HCT116 (cell line): ENCODE measurements around the gene HHIPL1. TPM values are rescaled to one million over a fixed set of nuclear protein-coding genes. Genes with fewer than 3 reads are reported as not detected.

Experiments
- ATAC-seq: fragments of 200-7000 bp; cut with Tn5 transposase; 2 replicates; pipeline ENCODE4 v1.9.1; 2020; ENCODE audit warnings: mild to moderate bottlenecking, moderate library complexity
- BruUV-seq: library from RNA; stranded (reverse); fragments of 400-500 nt; replicated peaks from 2 replicates; lab custom pipeline; 2021; lab: Mats Ljungman, UMichigan
- CTCF ChIA-PET: fragments of 300-600 bp; sonication (Branson Sonifier 250); formaldehyde crosslinking; loops from one replicate; lab custom pipeline; 2021; ENCODE audit warnings: antibody characterized with exemption; lab: Charles Lee
- POLR2A ChIA-PET: fragments of 300-600, 350-600 bp; sonication (Branson Sonifier 250); formaldehyde crosslinking; loops from one replicate; lab custom pipeline; 2021; ENCODE audit warnings: antibody characterized with exemption; lab: Charles Lee
- RAD21 ChIA-PET, 2 experiments: fragments of 300-600 bp; sonication (Branson Sonifier 250); formaldehyde crosslinking; loops; one replicate each; lab custom pipeline; 2023; ENCODE audit warnings: low total read pairs in 2 of 2; ENCODE audit not compliant: uncharacterized antibody in 2 of 2, unreplicated experiment in 2 of 2, low non-redundant PET in 1 of 2; lab: Charles Lee
- DNase-seq: peaks from one replicate; pipeline ENCODE4 v3.0.0-alpha.2; 2010; ENCODE audit warnings: low read depth, low spot score
- H2AFZ ChIP-seq: fragments of 200-600 bp; shearing (Covaris generic), sonication (generic); 2 replicates; pipeline ENCODE4 v1.6.1; 2017; ENCODE audit warnings: low read depth, mixed run types, mixed read lengths, antibody characterized with exemption, low read length; ENCODE audit not compliant: poor library complexity, severe bottlenecking
- H3K27ac ChIP-seq: 2 replicates; pipeline ENCODE4 v1.5.1; 2012; ENCODE audit warnings: low read depth, low read length
- H3K27me3 ChIP-seq: fragments of 200-600 bp; sonication (generic); 2 replicates; pipeline ENCODE4 v1.6.1; 2016; ENCODE audit warnings: mixed run types, low read length, mixed read lengths; ENCODE audit not compliant: insufficient read depth
- H3K36me3 ChIP-seq, 2 experiments: fragments of 200-500 bp in 1 of 2; fragments of 200-600 bp in 1 of 2; sonication (Bioruptor generic) in 1 of 2; sonication (generic) in 1 of 2; 2 replicates each; pipeline versions ENCODE4 v1.5.1 to v1.6.1; 2014 to 2016; ENCODE audit warnings: low read length in 2 of 2, inconsistent platforms in 1 of 2, mixed read lengths in 1 of 2, mixed run types in 1 of 2; ENCODE audit not compliant: insufficient read depth in 2 of 2, control insufficient read depth in 1 of 2
- H3K4me1 ChIP-seq, 2 experiments: fragments of 200-600 bp in 1 of 2; sonication (generic) in 1 of 2; 2 replicates each; pipeline versions ENCODE4 v1.5.1 to v1.6.1; 2012 to 2017; ENCODE audit warnings: low read length in 2 of 2, inconsistent platforms in 1 of 2, mild to moderate bottlenecking in 1 of 2, mixed read lengths in 1 of 2, mixed run types in 1 of 2, moderate library complexity in 1 of 2; ENCODE audit not compliant: insufficient read depth in 2 of 2, control insufficient read depth in 1 of 2
- H3K4me2 ChIP-seq: fragments of 200-600 bp; sonication (generic); 2 replicates; pipeline ENCODE4 v1.6.1; 2017; ENCODE audit warnings: mixed run types, low read length, mixed read lengths
- H3K4me3 ChIP-seq, 2 experiments: fragments of 200-600 bp in 1 of 2; sonication (generic) in 1 of 2; replicated peaks in 1 of 2; 2 replicates each; pipeline ENCODE4 v1.5.1; 2011 to 2016; ENCODE audit warnings: low read length in 2 of 2, control low read depth in 1 of 2, low read depth in 1 of 2, mild to moderate bottlenecking in 1 of 2, mixed read lengths in 1 of 2, mixed run types in 1 of 2
- H3K79me2 ChIP-seq: fragments of 200-600 bp; sonication (generic); 2 replicates; pipeline ENCODE4 v1.6.1; 2017; ENCODE audit warnings: mild to moderate bottlenecking, mixed run types, low read length, moderate library complexity, mixed read lengths; ENCODE audit not compliant: insufficient read depth
- H3K9ac ChIP-seq: fragments of 200-600 bp; sonication (generic); 2 replicates; pipeline ENCODE4 v1.6.1; 2016; ENCODE audit warnings: low read length, mixed read lengths
- H3K9me2 ChIP-seq: fragments of 200-600 bp; sonication (generic), shearing (Covaris generic); 2 replicates; pipeline ENCODE4 v1.6.1; 2017; ENCODE audit warnings: mixed run types, mild to moderate bottlenecking, moderate library complexity; ENCODE audit not compliant: insufficient read depth
- H3K9me3 ChIP-seq, 2 experiments: fragments of 200-500 bp in 1 of 2; fragments of 200-600 bp in 1 of 2; sonication (Bioruptor generic) in 1 of 2; sonication (generic) in 1 of 2; 2 replicates each; pipeline ENCODE4 v1.6.1; 2014 to 2017; ENCODE audit warnings: low read length in 2 of 2, mixed read lengths in 2 of 2, inconsistent platforms in 1 of 2, low read depth in 1 of 2, mild to moderate bottlenecking in 1 of 2, mixed run types in 1 of 2, moderate library complexity in 1 of 2; ENCODE audit not compliant: control insufficient read depth in 1 of 2, insufficient read depth in 1 of 2
- H4K20me1 ChIP-seq: fragments of 200-600 bp; sonication (generic), shearing (Covaris generic); 2 replicates; pipeline ENCODE4 v1.6.1; 2017; ENCODE audit warnings: mixed run types, mild to moderate bottlenecking, moderate library complexity; ENCODE audit not compliant: insufficient read depth
- ATF3 ChIP-seq: IDR thresholded peaks from 2 replicates; pipeline ENCODE4 v1.6.1; 2012
- CBX3 ChIP-seq: IDR thresholded peaks from 2 replicates; pipeline ENCODE4 v1.6.1; 2012; ENCODE audit warnings: low read depth
- CEBPB ChIP-seq: IDR thresholded peaks from 2 replicates; pipeline ENCODE4 v1.6.1; 2012; ENCODE audit warnings: low read depth
- CTCF ChIP-seq, 3 experiments: fragments of 200-600 bp in 1 of 3; sonication (generic) in 1 of 3; IDR thresholded peaks in 2 of 3; conservative IDR thresholded peaks in 1 of 3; 2 replicates each; pipeline ENCODE4 v1.5.1; 2012 to 2017; ENCODE audit warnings: low read depth in 2 of 3, low read length in 2 of 3, antibody characterized with exemption in 1 of 3, borderline replicate concordance in 1 of 3, control low read depth in 1 of 3, mild to moderate bottlenecking in 1 of 3, mixed read lengths in 1 of 3, mixed run types in 1 of 3, moderate library complexity in 1 of 3; ENCODE audit not compliant: insufficient read depth in 1 of 3
- EGR1 ChIP-seq: IDR thresholded peaks from 2 replicates; pipeline ENCODE4 v1.6.1; 2012; ENCODE audit warnings: low read depth
- EZH2phosphoT487 ChIP-seq: fragments of 200-600 bp; IDR thresholded peaks from 2 replicates; pipeline ENCODE4 v1.6.1; 2018; ENCODE audit warnings: antibody characterized with exemption, borderline replicate concordance
- JUND ChIP-seq: IDR thresholded peaks from 2 replicates; pipeline ENCODE4 v1.6.1; 2012
- MAX ChIP-seq: IDR thresholded peaks from 2 replicates; pipeline ENCODE4 v1.6.1; 2012
- POLR2AphosphoS5 ChIP-seq: IDR thresholded peaks from 2 replicates; pipeline ENCODE4 v1.6.1; 2011; ENCODE audit warnings: mild to moderate bottlenecking, low read depth, low read length, moderate library complexity
- RAD21 ChIP-seq: IDR thresholded peaks from 2 replicates; pipeline ENCODE4 v1.6.1; 2012; ENCODE audit warnings: low read depth, mild to moderate bottlenecking
- ZBTB33 ChIP-seq: IDR thresholded peaks from 2 replicates; pipeline ENCODE4 v1.6.1; 2011; ENCODE audit warnings: mild to moderate bottlenecking, low read length, moderate library complexity; ENCODE audit not compliant: insufficient replicate concordance; ENCODE audit errors: extremely low read depth
- ZNF274 ChIP-seq: fragments of 200-500 bp; sonication (Bioruptor generic); IDR thresholded peaks from 2 replicates; pipeline ENCODE4 v1.6.1; 2014; ENCODE audit warnings: mild to moderate bottlenecking, low read depth, low read length, inconsistent platforms
- intact Hi-C: fragments of 100-400 bp; cut with micrococcal nuclease; formaldehyde crosslinking; loops from 2 replicates; pipeline ENCODE4 v1.10.0; 2022
- total RNA-seq: library from RNA; stranded (reverse); gene quantifications from one replicate; pipeline ENCODE4 v1.2.1, GENCODE V29; 2021; ENCODE audit not compliant: unreplicated experiment

HHIPL1 gene
- total RNA-seq, 1 experiment from 2014 or later, result not detected

GRCh38 chr14:99606359-99606758 is 38.6 kb upstream of the HHIPL1 start (continued):
- no peak for TF ChIP-seq CEBPB
- no peak for TF ChIP-seq ZNF274
- TF ChIP-seq JUND, result no peak
- no peak for TF ChIP-seq CTCF (IDR thresholded peaks at IDR 0.05 in 2 of 3, conservative IDR thresholded peaks at IDR 0.05 in 1 of 3; ENCODE audit: borderline replicate concordance in 1 of 3, insufficient read depth in 1 of 3, low read depth in 2 of 3, low read length in 2 of 3)
- no peak for TF ChIP-seq MAX

GRCh38 chr14:99608591-99608990 is 36.3 kb upstream of the HHIPL1 start:
- Histone ChIP-seq H2AFZ (no peak overlapping the region), H3K27me3 (no peaks in the 10 kb centered on the region), H3K79me2 (no peaks in the 10 kb centered on the region), H4K20me1 (no peaks in the 10 kb centered on the region), H3K4me3 (no peak overlapping the region), H3K9me3 (no peaks in the 10 kb centered on the region), H3K9ac (no peak overlapping the region), H3K4me1 (peaks cover 12 to 17% of the 10 kb centered on the region in 2 experiments), H3K4me2 (no peak overlapping the region), H3K27ac (no peak overlapping the region), H3K9me2 (no peaks in the 10 kb centered on the region), H3K36me3 (no peaks in the 10 kb centered on the region)
- ATAC-seq, result no peak
- ChIA-PET RAD21 (no interaction called here), CTCF (no interaction called here), POLR2A (no interaction called here)
- no peak for DNase-seq
- intact Hi-C loops, result no loop called here
- TF ChIP-seq RAD21 (no peak), ZBTB33 (no peak), CBX3 (no peak), CTCF (IDR thresholded peaks at IDR 0.05 in 2 of 3, conservative IDR thresholded peaks at IDR 0.05 in 1 of 3; ENCODE audit: borderline replicate concordance in 1 of 3, insufficient read depth in 1 of 3, low read depth in 2 of 3, low read length in 2 of 3) (no peak), ATF3 (no peak), CEBPB (no peak), EGR1 (no peak), EZH2phosphoT487 (no peak), POLR2AphosphoS5 (no peak)
- no TSS peak for BruUV-seq
